HG02852 (cell line): ENCODE measurements around the gene ITGB3.
A peak's percentile ranks its signal among the peaks of the same experiment; 100 is the strongest.

Source experiments
- ATAC-seq: cut with Tn5 transposase; IDR thresholded peaks from one replicate; pipeline ENCODE4 v1.9.1; 2021; ENCODE audit warnings: mild to moderate bottlenecking, moderate library complexity; ENCODE audit not compliant: unreplicated experiment

ITGB3 gene

GRCh38 chr17:47274319-47275069 lies 20.9 kb downstream of the ITGB3 start:
- no peak for ATAC-seq

GRCh38 chr17:47275245-47275984 lies 21.8 kb downstream of the ITGB3 start:
- ATAC-seq, result no peak

- no peak for ATAC-seq
These were observed 22.8 kb downstream of the ITGB3 start for GRCh38 chr17:47276444-47276843.

GRCh38 chr17:47276868-47277267 lies 23.2 kb downstream of the ITGB3 start:
- ATAC-seq, result no peak

- ATAC-seq, result no peak
These were observed 24.3 kb downstream of the ITGB3 start for GRCh38 chr17:47277921-47278320.

GRCh38 chr17:47278561-47278960 lies 24.9 kb downstream of the ITGB3 start:
- no peak for ATAC-seq

- ATAC-seq, result peak; percentile 79
These were observed 25.6 kb downstream of the ITGB3 start for GRCh38 chr17:47279062-47279801.

GRCh38 chr17:47280072-47280811 lies 26.6 kb downstream of the ITGB3 start:
- no peak for ATAC-seq

- ATAC-seq, result no peak
These were observed 27.6 kb downstream of the ITGB3 start for GRCh38 chr17:47281216-47281615.

GRCh38 chr17:47285003-47285402 lies 31.4 kb downstream of the ITGB3 start:
- no peak for ATAC-seq

GRCh38 chr17:47286198-47286914 lies 32.7 kb downstream of the ITGB3 start:
- peak; percentile 84 for ATAC-seq

GRCh38 chr17:47287068-47287467 lies 33.4 kb downstream of the ITGB3 start:
- ATAC-seq, result no peak

- ATAC-seq, result no peak
These were observed 34.0 kb downstream of the ITGB3 start for GRCh38 chr17:47287639-47288038.

GRCh38 chr17:47288531-47289116 lies 35.0 kb downstream of the ITGB3 start:
- ATAC-seq, result no peak

- ATAC-seq, result no peak
These were observed 35.7 kb downstream of the ITGB3 start for GRCh38 chr17:47289302-47289701.

- ATAC-seq, result no peak
These were observed 37.2 kb downstream of the ITGB3 start for GRCh38 chr17:47290870-47291241.

GRCh38 chr17:47291242-47291873 lies 37.7 kb downstream of the ITGB3 start:
- ATAC-seq, result no peak

- ATAC-seq, result no peak
These were observed 38.6 kb downstream of the ITGB3 start for GRCh38 chr17:47292206-47292605.

- ATAC-seq, result no peak
These were observed 41.6 kb downstream of the ITGB3 start for GRCh38 chr17:47295037-47295873.
